ENCODE results near the gene SORT1.
"Not testable (repeated sequence)": the region's sequence is repeated elsewhere in the genome, so short reads cannot be mapped to it uniquely, and the experiment has no call there.

The SORT1 gene

GRCh38 chr1:109383854-109384253 lies 13.9 kb downstream of the SORT1 start:
- DNase-seq = peak in 11 of 56 donors; percentile 18 to 59 (median 41)

GRCh38 chr1:109383087-109383779 lies 14.5 kb downstream of the SORT1 start:
- no peak for DNase-seq

DNA sequence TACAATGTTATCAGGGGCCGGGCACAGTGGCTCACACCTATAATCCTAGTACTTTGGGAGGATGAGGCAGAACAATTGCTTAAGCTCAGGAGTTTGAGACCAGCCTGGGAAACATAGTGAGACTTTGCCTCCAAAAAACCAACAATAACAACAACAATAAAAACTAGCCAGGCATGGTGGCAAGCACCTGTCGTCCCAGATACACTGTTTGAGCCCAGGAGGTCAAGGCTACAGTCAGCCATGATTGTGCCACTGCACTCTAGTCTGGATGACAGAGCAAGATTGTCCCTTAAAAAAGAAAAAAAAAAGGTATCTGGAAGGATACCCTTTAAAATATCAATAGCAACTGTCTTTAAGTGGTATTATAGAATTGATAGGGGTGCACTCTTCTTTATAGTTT lies 16.1 kb downstream of the SORT1 start:
- DNase-seq = no peak

- no peak for DNase-seq
Observed at GRCh38 chr1:109379907-109380306, 17.8 kb downstream of the SORT1 start.

DNA sequence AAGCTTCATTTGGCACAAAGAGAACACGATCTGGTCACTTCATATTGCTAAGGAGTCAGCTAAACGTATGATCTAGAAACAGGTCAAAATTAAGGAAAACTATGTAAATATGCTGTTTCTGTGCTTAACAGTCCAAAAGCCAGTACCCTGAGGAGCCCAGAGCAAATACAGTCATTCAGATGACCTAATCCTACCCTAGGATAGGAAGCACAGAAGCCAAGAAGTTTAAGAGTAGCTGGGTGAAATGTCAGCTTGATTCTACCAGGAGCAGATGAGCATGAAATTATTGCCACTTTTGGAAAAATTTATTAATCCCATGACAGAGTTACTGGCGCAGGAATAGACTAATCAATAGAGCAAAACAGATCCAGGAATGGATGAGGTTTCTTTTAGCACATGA lies 18.3 kb downstream of the SORT1 start:
- no peak for DNase-seq

GRCh38 chr1:109377698-109378097 lies 20.0 kb downstream of the SORT1 start:
- no peak for DNase-seq

- not testable (repeated sequence) for DNase-seq
Observed at GRCh38 chr1:109373696-109374095, 24.0 kb downstream of the SORT1 start.

DNA sequence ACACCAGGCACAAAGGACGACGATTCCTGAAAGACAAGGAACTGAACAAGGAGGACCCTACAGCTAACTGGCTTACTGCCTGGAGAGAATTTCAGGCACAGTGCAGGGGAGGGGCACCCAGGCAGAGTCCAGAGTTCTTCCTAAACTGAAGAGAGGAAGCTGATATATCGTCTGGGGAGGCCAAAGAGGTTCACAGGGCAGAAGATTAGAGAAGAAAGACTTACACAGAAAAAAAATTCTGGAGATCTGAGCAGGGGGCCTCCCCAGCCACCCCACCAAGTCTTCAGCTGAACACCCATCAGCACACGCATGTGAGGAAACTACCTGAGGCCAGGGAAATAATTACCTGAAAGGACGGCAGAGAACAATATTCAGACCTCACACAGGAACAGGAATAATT lies 24.6 kb downstream of the SORT1 start:
- DNase-seq = no peak

DNA sequence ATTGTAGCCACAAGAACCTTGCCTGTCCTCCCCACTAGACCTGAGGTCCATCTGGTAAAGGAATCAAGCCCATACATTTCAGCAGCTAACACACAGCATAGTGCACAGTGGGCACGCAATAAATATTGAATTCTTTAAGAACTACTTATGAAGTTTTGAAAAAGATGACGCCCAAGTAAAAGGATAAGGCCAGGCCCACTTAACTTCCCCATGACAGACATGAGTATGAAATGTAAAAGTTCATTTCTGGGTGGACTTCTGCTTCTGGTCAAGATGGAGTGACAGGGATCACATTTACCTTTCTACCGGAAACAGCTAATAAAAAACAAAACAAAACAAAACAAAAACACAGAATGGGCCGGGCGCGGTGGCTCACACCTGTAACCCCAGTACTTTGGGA lies 25.4 kb downstream of the SORT1 start:
- DNase-seq = no peak

DNA sequence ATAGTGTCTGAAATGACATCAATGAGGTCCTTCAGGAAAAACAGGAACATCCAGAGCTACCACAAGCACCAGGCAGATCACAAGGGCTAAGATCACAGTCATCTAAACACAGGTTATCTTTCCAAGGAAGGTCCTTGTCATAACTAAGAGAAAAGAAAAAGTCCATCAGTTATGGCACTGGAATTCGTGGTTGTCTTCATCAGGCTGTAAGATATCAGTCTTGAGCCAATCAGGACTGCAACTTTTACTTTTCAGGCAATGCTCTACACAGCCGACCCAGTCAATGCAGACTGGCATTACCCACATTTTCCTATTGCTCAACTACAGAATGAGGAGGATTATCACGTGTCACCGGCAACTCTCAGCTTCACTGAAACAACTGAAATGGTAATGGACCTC lies 26.4 kb downstream of the SORT1 start:
- DNase-seq = peak in 4 of 56 donors; percentile 13 to 36 (median 29)

GRCh38 chr1:109370712-109371340 lies 26.9 kb downstream of the SORT1 start:
- DNase-seq = peak in 1 of 56 donors; percentile 27

DNA sequence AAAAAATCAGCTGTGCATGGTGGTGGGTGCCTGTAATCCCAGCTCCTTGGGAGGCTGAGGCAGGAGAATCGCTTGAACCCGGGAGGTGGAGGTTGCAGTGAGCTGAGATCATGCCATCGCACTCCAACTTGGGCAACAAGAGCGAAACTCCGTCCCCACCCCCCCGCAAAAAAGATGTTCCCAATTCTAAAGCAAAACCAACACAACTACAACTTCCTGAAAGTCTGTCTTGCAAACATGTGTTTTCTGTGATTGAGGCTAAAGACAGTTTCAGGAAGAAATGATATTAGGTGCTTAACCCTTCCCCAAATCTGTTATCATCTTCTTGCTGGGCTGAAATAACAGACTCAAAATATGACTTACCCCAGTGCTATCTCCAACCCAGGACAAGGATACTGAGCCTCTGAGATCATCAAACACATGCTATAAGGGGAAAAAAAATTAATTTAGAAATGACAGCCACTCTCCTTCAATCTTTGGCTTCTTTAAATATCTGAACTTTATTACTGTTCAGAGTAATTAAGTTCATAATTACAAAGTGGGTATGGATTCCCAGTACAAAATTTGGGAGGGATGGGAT lies 28.5 kb downstream of the SORT1 start:
- peak in 1 of 56 donors; percentile 11 for DNase-seq

DNA sequence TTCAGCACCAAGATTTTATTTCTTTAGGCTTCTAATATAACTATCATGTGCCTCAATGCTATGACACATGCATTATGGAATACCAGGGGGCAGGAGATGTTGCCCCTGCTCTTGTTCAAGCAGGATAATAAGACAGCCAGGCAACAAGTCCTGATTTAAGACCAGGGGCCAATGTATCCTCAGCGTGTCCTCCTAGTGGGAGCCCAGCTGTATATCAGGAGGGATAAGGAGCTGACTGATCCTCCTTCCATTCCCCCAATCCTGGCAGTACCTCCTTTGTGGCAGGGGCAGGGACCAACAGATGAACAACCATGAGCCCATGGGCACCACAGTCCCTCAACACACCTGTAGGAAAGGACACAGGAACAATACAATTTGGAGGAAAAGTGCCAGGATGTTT lies 29.3 kb downstream of the SORT1 start:
- no peak for DNase-seq

- DNase-seq = no peak
Observed at GRCh38 chr1:109367626-109368025, 30.1 kb downstream of the SORT1 start.

DNA sequence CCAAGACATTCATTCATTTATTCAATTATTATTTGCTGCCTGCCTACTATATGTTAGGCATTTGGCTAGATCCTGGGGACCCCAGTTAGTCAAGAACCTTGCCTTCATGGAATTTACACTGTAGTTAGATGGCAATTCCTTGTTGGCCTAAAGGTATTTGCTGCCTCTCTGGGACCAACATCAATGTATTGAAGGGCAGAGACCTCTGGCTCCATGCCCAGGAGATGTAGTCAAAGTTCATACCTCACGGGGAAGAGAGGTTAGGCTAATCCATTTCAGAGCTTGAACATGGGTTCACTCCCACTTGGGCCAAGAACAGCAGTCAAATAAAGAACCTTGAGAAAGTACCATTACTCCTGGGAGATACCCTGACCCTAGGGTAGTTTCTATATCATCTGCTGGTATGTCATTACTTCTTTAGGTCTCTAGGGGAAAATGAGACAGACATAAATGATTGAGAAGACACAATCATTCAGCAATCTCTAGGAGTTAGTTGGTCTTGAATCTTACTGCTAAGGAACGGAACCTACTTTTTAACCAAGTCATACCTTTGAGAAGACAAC lies 32.0 kb downstream of the SORT1 start:
- DNase-seq = no peak

- no peak for DNase-seq
Observed at GRCh38 chr1:109361649-109362048, 36.1 kb downstream of the SORT1 start.

GRCh38 chr1:109361069-109361468 lies 36.6 kb downstream of the SORT1 start:
- no peak for DNase-seq

GRCh38 chr1:109357616-109358015 lies 40.1 kb downstream of the SORT1 start:
- DNase-seq = no peak

DNA sequence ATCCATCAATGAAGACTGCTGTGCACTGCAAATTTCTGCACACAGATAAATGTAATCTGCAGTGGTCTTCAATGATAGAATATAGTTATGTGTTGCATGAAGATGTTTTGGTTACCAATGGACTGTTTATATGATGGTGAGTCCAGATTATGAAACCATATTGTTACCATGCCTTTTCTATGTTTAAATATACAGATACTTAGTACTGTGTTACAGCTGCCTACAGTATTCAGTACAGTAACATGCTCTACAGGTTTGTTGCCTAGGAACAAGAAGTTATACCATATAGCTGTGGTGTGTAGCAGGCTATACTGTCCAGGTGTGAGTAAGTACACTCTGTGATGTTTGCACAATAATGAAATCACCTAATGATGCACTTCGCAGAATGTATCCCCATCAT lies 40.8 kb downstream of the SORT1 start:
- DNase-seq = no peak

- DNase-seq = no peak
Observed at GRCh38 chr1:109356505-109356904, 41.2 kb downstream of the SORT1 start.

- DNase-seq = no peak
Observed at GRCh38 chr1:109354929-109355328, 42.8 kb downstream of the SORT1 start.

GRCh38 chr1:109351457-109351856 lies 46.3 kb downstream of the SORT1 start:
- DNase-seq = no peak

- no peak for DNase-seq
Observed at GRCh38 chr1:109350655-109351054, 47.1 kb downstream of the SORT1 start.
